Occipital lobe (tissue), 2 donors: ENCODE results near the gene SGCG. TPM values are rescaled to one million over a fixed set of nuclear protein-coding genes. Genes with fewer than 3 reads are reported as not detected.
"Not testable (repeated sequence)": the region's sequence is repeated elsewhere in the genome, so short reads cannot be mapped to it uniquely, and the experiment has no call there.

Experiments
- DNase-seq: peaks from one replicate; lab custom pipeline; 2025; lab: John Stamatoyannopoulos, UW
- total RNA-seq: library from RNA; depleted of rRNA; stranded (reverse); fragments of >200 nt; gene quantifications from one replicate; pipeline ENCODE4 v1.2.3, GENCODE V29; 2014

Gene SGCG
- 0.16 TPM for total RNA-seq

- no peak for DNase-seq
These were observed at the start of gene SGCG for GRCh38 chr13:23180711-23181110. Gene SGCG (plus strand): TSS chr13:23180979. CDS start chr13:23203695, 22,716 bp downstream.

- no peak for DNase-seq
These were observed 46.2 kb upstream of the SGCG start for GRCh38 chr13:23134542-23134941.

GRCh38 chr13:23140492-23140891 is 40.3 kb upstream of the SGCG start:
- DNase-seq, result no peak

- DNase-seq, result no peak
These were observed 38.8 kb upstream of the SGCG start for GRCh38 chr13:23141964-23142363.

- not testable (repeated sequence) for DNase-seq
These were observed 38.2 kb upstream of the SGCG start for GRCh38 chr13:23142607-23143006.

GRCh38 chr13:23144431-23144830 is 36.3 kb upstream of the SGCG start:
- DNase-seq, result no peak

GRCh38 chr13:23146006-23146405 is 34.8 kb upstream of the SGCG start:
- DNase-seq, result no peak

- no peak for DNase-seq
These were observed 33.8 kb upstream of the SGCG start for GRCh38 chr13:23146811-23147625.

GRCh38 chr13:23147827-23148226 is 33.0 kb upstream of the SGCG start:
- no peak for DNase-seq

- DNase-seq, result no peak
These were observed 23.0 kb upstream of the SGCG start for GRCh38 chr13:23157781-23158180.

GRCh38 chr13:23159205-23159759 is 21.5 kb upstream of the SGCG start:
- DNase-seq, result no peak

GRCh38 chr13:23159760-23160637 is 20.8 kb upstream of the SGCG start:
- DNase-seq, result no peak

- no peak for DNase-seq
These were observed 19.9 kb upstream of the SGCG start for GRCh38 chr13:23160638-23161480.

GRCh38 chr13:23161481-23161825 is 19.3 kb upstream of the SGCG start:
- no peak for DNase-seq

- DNase-seq, result no peak
These were observed 4.9 kb upstream of the SGCG start for GRCh38 chr13:23175920-23176319.

GRCh38 chr13:23182142-23182541 is 1.4 kb downstream of the SGCG start:
- DNase-seq, result no peak

GRCh38 chr13:23183292-23183691 is 2.5 kb downstream of the SGCG start:
- DNase-seq, result no peak

GRCh38 chr13:23185542-23185941 is 4.8 kb downstream of the SGCG start:
- DNase-seq, result no peak

GRCh38 chr13:23201870-23202269 is 21.1 kb downstream of the SGCG start:
- no peak for DNase-seq

- no peak for DNase-seq
These were observed 21.6 kb downstream of the SGCG start for GRCh38 chr13:23202383-23202782.

GRCh38 chr13:23203516-23203915 is 22.7 kb downstream of the SGCG start:
- no peak for DNase-seq
